GM12872 (cell line): ENCODE data around the gene ANKMY1.

ENCODE experiments used
- CTCF ChIP-seq: IDR thresholded peaks from 3 replicates; pipeline ENCODE4 v1.5.1; 2011; ENCODE audit warnings: low read depth, mild to moderate bottlenecking, low read length, moderate library complexity; ENCODE audit not compliant: insufficient read depth

Gene ANKMY1

GRCh38 chr2:240579071-240579762 lies 21.4 kb upstream of the ANKMY1 start:
- no peak for TF ChIP-seq CTCF

GRCh38 chr2:240578488-240578887 lies 20.7 kb upstream of the ANKMY1 start:
- TF ChIP-seq CTCF: no peak

GRCh38 chr2:240578110-240578450 lies 20.3 kb upstream of the ANKMY1 start:
- TF ChIP-seq CTCF: no peak

GRCh38 chr2:240577281-240578109 lies 19.7 kb upstream of the ANKMY1 start:
- no peak for TF ChIP-seq CTCF

- TF ChIP-seq CTCF: no peak
Observed at GRCh38 chr2:240576436-240577205, 18.8 kb upstream of the ANKMY1 start.

GRCh38 chr2:240576036-240576435 lies 18.2 kb upstream of the ANKMY1 start:
- no peak for TF ChIP-seq CTCF

GRCh38 chr2:240575101-240575965 lies 17.5 kb upstream of the ANKMY1 start:
- no peak for TF ChIP-seq CTCF
